ENCODE results near the gene ANKDD1B.

The ANKDD1B gene

GRCh38 chr5:75639535-75640311, 28.5 kb downstream of the ANKDD1B start:
- Histone ChIP-seq H3K4me1 (ENCODE audit: control insufficient read depth, insufficient read depth, low read length) (no peaks in the 10 kb centered on the region), H3K4me3 (ENCODE audit: low read depth, low read length) (no peak overlapping the region), H3K36me3 (ENCODE audit: control insufficient read depth in 2 of 2, insufficient read depth in 1 of 2, low read length in 2 of 2) (no peaks in the 10 kb centered on the region), H3K27ac (ENCODE audit: extremely low read depth, low read depth, low read length) (no peak overlapping the region), H3K9me3 (ENCODE audit: control insufficient read depth, insufficient read depth, low read depth, low read length) (no peaks in the 10 kb centered on the region)
- TF ChIP-seq RBAK (tag by site-specific recombination; IDR thresholded peaks at IDR 0.05) (no peak), ZNF404 (tag by site-specific recombination; IDR thresholded peaks at IDR 0.05) (no peak), ZNF670 (tag by site-specific recombination; IDR thresholded peaks at IDR 0.05; ENCODE audit: low read depth) (no peak), ZNF335 (tag by site-specific recombination; conservative IDR thresholded peaks at IDR 0.05) (no peak), ZBTB48 (tag by site-specific recombination; IDR thresholded peaks at IDR 0.05) (no peak), GLI2 (tag by site-specific recombination; IDR thresholded peaks at IDR 0.05; ENCODE audit: borderline replicate concordance, low read depth) (no peak), ZNF548 (tag by site-specific recombination; IDR thresholded peaks at IDR 0.05) (no peak), ZNF629 (tag by site-specific recombination; IDR thresholded peaks at IDR 0.05) (no peak), EGR2 (tag by site-specific recombination; IDR thresholded peaks at IDR 0.05; ENCODE audit: low read depth) (no peak), ELK4 (IDR thresholded peaks at IDR 0.05; ENCODE audit: borderline replicate concordance, low read depth, low read length) (no peak), ZNF645 (tag by site-specific recombination; IDR thresholded peaks at IDR 0.05) (no peak), IKZF3 (tag by site-specific recombination; IDR thresholded peaks at IDR 0.05) (no peak), ZNF654 (tag by site-specific recombination; IDR thresholded peaks at IDR 0.05; ENCODE audit: low read depth) (no peak)
- POLR2A ChIA-PET: no interaction called here
- CTCF ChIA-PET: interaction anchor here (0.6 to 0.8 kb wide), 4 partner anchors 9 to 723 kb away, joined by 3 to 9 read pairs (median 4); no protein-coding TSS in a partner anchor

GRCh38 chr5:75640395-75640794, 29.1 kb downstream of the ANKDD1B start:
- H3K27ac ChIP-seq (ENCODE audit: extremely low read depth, low read depth, low read length): no peak overlapping the region
- no peak overlapping the region for H3K4me3 ChIP-seq (ENCODE audit: low read depth, low read length)
- H3K4me1 ChIP-seq (ENCODE audit: control insufficient read depth, insufficient read depth, low read length): no peaks in the 10 kb centered on the region
- no peaks in the 10 kb centered on the region for H3K36me3 ChIP-seq (ENCODE audit: control insufficient read depth in 2 of 2, insufficient read depth in 1 of 2, low read length in 2 of 2)
- ChIA-PET POLR2A (no interaction called here), CTCF (interaction anchor here (0.6 kb wide), 1 partner anchor 668 kb away, joined by 4 read pairs; no protein-coding TSS in a partner anchor)
- TF ChIP-seq SETDB1 (IDR thresholded peaks at IDR 0.05; ENCODE audit: insufficient read length, low read length): peak; percentile 32
- TF ChIP-seq ZBTB8A (tag by site-specific recombination; IDR thresholded peaks at IDR 0.05): no peak
- H3K9me3 ChIP-seq (ENCODE audit: control insufficient read depth, insufficient read depth, low read depth, low read length): no peaks in the 10 kb centered on the region

GRCh38 chr5:75640826-75641225, 29.6 kb downstream of the ANKDD1B start:
- Histone ChIP-seq H3K27ac (ENCODE audit: extremely low read depth, low read depth, low read length) (no peak overlapping the region), H3K9me3 (ENCODE audit: control insufficient read depth, insufficient read depth, low read depth, low read length) (no peaks in the 10 kb centered on the region), H3K36me3 (ENCODE audit: control insufficient read depth in 2 of 2, insufficient read depth in 1 of 2, low read length in 2 of 2) (no peaks in the 10 kb centered on the region), H3K4me3 (ENCODE audit: low read depth, low read length) (no peak overlapping the region), H3K4me1 (ENCODE audit: control insufficient read depth, insufficient read depth, low read length) (no peaks in the 10 kb centered on the region)
- CTCF ChIA-PET: no interaction called here
- POLR2A ChIA-PET: no interaction called here
- TF ChIP-seq ZNF214 (tag by site-specific recombination; IDR thresholded peaks at IDR 0.05; ENCODE audit: borderline replicate concordance) (no peak), TRIM28 (IDR thresholded peaks at IDR 0.05; ENCODE audit: borderline replicate concordance, low read length) (no peak), WT1 (tag by site-specific recombination; IDR thresholded peaks at IDR 0.05) (no peak), ZXDB (tag by site-specific recombination; IDR thresholded peaks at IDR 0.05) (no peak), ZNF211 (tag by site-specific recombination; IDR thresholded peaks at IDR 0.05; ENCODE audit: low read depth) (no peak), BCL11B (tag by site-specific recombination; IDR thresholded peaks at IDR 0.05; ENCODE audit: low read depth) (no peak), ZNF549 (tag by site-specific recombination; IDR thresholded peaks at IDR 0.05) (no peak), ZIC2 (tag by site-specific recombination; IDR thresholded peaks at IDR 0.05) (no peak), ZNF140 (tag by site-specific recombination; IDR thresholded peaks at IDR 0.05) (no peak), ZNF513 (tag by site-specific recombination; IDR thresholded peaks at IDR 0.05) (no peak), ZNF148 (tag by site-specific recombination; IDR thresholded peaks at IDR 0.05; ENCODE audit: borderline replicate concordance) (no peak), MZF1 (tag by site-specific recombination; IDR thresholded peaks at IDR 0.05; ENCODE audit: borderline replicate concordance) (no peak)

All from HEK293 (cell line).